Frontal cortex (tissue), 4 donors: Measurements from ENCODE around the gene BHMT. TPM values are rescaled to one million over a fixed set of nuclear protein-coding genes. Genes with fewer than 3 reads are reported as not detected.
"Not testable (repeated sequence)": the region's sequence is repeated elsewhere in the genome, so short reads cannot be mapped to it uniquely, and the experiment has no call there.

ENCODE experiments used
- DNase-seq, 2 donors: peaks; one replicate each; pipeline ENCODE4 v3.0.0; 2012; ENCODE audit warnings: low spot score in 2 of 2
- FAIRE-seq: peaks from 2 replicates; lab custom pipeline; 2012; peaks lifted over from hg19 to GRCh38; lab: Jason Lieb, UNC
- small RNA-seq: library from RNA; depleted of rRNA; stranded (forward); fragments of <200 nt; gene quantifications from one replicate; pipeline ENCODE3, GENCODE V24; 2014
- total RNA-seq: library from RNA; depleted of rRNA; stranded (reverse); fragments of >200 nt; gene quantifications from one replicate; pipeline ENCODE4 v1.2.3, GENCODE V29; 2014
- donor health status: control.
- donor health status: control.
- donor health status: control.

Gene BHMT
- total RNA-seq, 1 donor from 2014 or later, result 2.4 TPM

- not testable (repeated sequence) for DNase-seq, FAIRE-seq
Measured at GRCh38 chr5:79161647-79162046, 50.0 kb downstream of the BHMT start.

DNA sequence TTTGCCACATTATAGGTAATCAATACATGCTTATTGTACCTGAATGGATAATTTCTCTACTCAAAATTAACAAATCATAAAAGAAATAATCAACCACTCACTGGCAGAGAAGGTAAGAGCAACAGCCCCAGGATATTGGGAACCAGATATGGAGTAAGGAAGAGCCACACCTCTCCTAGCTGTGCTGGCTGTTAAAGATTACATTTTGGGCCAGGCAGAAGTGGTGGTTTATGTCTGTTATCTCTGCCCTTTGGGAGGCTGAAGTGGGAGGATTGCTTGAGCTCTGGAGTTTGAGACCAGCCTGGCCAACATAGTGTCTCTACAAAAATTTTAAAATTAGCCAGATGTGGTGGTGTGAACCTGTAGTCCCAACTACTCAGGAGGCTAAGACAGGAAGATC is 56.4 kb downstream of the BHMT start:
- FAIRE-seq, result no peak
- DNase-seq, result no peak

GRCh38 chr5:79170661-79171060 is 59.1 kb downstream of the BHMT start:
- no peak for DNase-seq
- no peak for FAIRE-seq

GRCh38 chr5:79171635-79172245 is 60.1 kb downstream of the BHMT start:
- FAIRE-seq (no peak), DNase-seq (no peak)

- no peak for DNase-seq
- FAIRE-seq, result no peak
Measured at GRCh38 chr5:79172269-79172668, 60.7 kb downstream of the BHMT start.

GRCh38 chr5:79173626-79174025 is 62.0 kb downstream of the BHMT start:
- no peak for FAIRE-seq
- no peak for DNase-seq

DNA sequence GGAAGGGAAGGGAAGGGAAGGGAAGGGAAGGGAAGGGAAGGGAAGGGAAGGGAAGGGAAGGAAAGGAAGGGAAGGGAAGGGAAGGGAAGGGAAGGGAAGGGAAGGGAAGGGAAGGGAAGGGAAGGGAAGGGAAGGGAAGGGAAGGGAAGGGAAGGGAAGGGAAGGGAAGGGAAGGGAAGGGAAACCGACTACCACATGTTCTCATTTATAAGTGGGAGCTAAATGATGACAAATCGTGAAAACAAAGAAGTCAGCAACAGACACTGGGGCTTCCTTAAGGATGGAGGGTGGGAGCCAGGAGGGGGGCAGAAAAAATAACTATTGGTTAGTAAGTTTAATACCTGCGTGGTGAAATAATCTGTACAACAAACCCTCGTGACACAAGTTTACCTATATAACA is 68.8 kb downstream of the BHMT start:
- not testable (repeated sequence) for DNase-seq, FAIRE-seq

DNA sequence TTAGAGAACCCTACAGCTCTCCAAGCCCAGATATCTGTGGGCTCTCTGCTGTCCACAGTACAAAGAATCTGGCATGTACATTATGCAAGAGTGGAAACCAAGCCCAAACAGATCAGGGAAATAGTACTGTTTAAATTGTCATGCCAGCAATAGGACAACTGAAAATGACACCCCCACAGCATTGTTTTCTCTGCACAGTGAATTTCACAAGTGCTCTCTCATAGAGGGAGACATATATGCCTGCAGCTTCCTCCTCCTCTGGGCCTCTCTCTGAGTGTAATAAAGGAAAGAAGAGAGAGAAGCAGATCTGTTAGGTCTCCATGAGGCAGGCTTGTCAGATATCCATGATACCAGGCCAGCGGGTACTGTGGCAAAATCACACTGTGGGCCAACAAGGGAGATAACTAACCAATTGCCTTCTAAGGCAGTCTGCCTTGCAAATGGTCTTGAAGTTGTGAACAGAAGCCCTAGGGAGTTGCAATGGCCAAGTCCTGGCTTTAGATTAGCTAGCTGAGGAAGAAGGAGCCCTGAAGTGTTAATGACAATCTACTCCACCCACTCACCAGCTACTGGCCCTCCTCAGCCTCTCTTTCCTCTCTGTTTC is 69.9 kb downstream of the BHMT start:
- FAIRE-seq (no peak), DNase-seq (no peak)

Small RNA genes within 50 kb of the gene (small RNA-seq; reads per million reads assigned to genes)
- not detected for gene RNY3P1

Other genes with a start within 250 kb of the BHMT start
- 20.4 TPM for gene ARSB, start 126.5 kb upstream of the BHMT start, total RNA-seq
- 3.7 TPM for gene DMGDH, start 42.1 kb upstream of the BHMT start, total RNA-seq
- 0.41 TPM for gene BHMT2, start 42.0 kb upstream of the BHMT start, total RNA-seq
- 39.9 TPM for gene JMY, start 124.3 kb downstream of the BHMT start, total RNA-seq